C4-2B (cell line): ENCODE data around the gene ZNF584.

ENCODE experiments used
- CTCF ChIP-seq: fragments of 450-650 bp; conservative IDR thresholded peaks from 2 replicates; pipeline ENCODE4 v1.5.1; 2017; ENCODE audit warnings: mild to moderate bottlenecking
- ZFX ChIP-seq: fragments of 450-650 bp; IDR thresholded peaks from 2 replicates; pipeline ENCODE4 v1.6.1; 2017

- TF ChIP-seq CTCF (no peak), ZFX (no peak)
Observed at GRCh38 chr19:58429745-58430144, 21.3 kb downstream of the ZNF584 start.
